Umbilical cord (tissue), 2 donors: ENCODE measurements around the gene TMEM266. TPM values are rescaled to one million over a fixed set of nuclear protein-coding genes. Genes with fewer than 3 reads are reported as not detected.

Source experiments
- DNase-seq: peaks from one replicate; pipeline ENCODE4 v3.0.0-alpha.2; 2015; ENCODE audit warnings: low spot score
- total RNA-seq: library from RNA; depleted of rRNA; stranded (reverse); fragments of >200 nt; gene quantifications from one replicate; pipeline ENCODE4 v1.2.3, GENCODE V29; 2014; ENCODE audit warnings: low replicate concordance; ENCODE audit not compliant: insufficient read depth

The TMEM266 gene
- total RNA-seq, 1 donor from 2014 or later = 1.4 TPM

DNA sequence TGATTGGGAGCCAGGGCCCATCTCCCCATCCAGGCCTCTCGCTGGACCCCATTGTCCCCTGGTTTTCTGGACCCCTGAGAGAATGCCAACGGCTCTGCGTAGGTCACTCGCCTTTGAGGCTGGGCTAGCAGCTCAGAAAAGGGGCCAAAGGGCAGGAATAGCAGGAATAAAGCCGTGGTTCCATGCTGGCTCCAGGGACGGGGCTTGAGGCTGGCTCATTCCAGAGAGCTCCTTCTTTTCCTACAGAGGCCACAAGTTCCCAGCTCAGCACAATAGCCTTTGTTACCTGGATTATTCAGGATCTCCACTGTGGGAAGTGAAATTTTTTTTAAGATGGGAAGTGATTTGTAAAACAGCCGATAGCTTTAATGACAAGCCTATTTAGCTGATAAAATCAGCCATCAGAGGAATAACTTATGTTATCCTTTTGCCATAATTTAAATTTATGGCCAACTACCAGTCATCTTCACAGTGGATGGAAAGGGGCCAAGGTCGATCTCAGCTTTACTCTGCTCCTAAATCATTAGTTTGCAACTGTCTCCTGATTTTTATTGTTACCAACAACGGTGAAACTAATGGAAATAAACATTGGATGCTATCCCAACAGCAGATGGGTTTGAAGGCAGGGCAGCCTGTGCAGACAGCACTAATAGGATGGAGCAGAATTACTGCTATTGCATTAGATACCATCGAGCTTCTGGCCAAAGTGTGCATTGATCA lies 124.3 kb downstream of the TMEM266 start:
- DNase-seq = no peak

DNA sequence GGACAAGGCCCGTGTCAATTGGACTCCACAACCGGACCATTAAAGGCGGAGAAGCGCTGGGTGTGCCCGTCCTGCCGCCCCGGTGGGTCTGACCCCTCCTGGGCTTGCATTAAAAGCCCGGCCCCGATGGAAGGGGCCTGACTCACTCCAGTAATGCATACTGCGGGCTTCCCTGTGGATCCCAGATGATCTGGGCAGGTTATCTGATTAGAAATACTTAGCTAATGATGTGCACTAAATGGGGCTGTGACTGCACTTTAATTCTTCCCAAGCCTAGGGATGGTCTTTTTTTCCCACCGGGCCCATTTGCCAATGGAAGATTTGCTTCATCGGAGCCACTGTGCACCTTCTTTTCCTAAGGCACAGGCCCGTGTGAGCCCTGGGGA lies 124.9 kb downstream of the TMEM266 start:
- no peak for DNase-seq

- no peak for DNase-seq
Measured at GRCh38 chr15:76185716-76186115, 125.9 kb downstream of the TMEM266 start.

DNA sequence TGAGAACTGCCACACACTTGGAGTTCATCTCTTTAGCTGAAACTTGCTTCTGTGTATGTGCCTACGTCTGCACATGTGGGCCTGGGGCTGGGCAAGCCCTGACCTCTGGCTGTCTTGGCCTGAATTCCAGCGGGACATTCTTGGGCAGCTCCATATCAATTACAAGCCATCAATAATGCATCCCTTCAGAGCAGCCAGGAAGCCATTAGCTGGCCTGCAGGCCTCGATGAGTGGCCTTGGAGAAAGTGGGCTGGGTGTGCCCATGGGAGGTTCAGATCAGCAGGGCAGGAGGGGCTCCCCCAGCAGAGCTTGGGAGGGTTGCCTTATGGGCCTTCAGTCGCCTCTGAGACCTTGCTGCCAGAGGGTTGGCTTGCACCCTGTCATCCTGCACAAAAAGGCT lies 127.4 kb downstream of the TMEM266 start:
- DNase-seq = no peak

DNA sequence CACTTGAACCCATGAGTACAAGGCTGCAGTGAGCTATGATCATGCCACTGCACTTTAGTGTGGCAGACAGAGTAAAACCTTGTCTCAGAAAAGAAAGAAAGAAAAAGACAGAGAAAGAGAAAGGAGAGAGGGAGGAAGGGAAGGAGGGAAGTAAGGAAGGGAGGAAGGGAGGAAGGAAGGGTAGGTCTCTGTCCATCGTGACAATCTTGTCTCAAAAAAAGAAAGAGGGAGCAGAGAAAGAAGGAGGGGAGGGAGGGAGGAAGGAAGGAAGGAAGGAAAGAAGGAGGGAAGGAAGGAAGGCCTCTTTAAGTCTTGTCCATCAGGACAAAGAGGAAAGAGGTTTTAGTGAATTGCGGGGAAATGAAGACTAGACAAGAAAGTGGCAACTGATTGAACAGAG lies 129.3 kb downstream of the TMEM266 start:
- no peak for DNase-seq

DNA sequence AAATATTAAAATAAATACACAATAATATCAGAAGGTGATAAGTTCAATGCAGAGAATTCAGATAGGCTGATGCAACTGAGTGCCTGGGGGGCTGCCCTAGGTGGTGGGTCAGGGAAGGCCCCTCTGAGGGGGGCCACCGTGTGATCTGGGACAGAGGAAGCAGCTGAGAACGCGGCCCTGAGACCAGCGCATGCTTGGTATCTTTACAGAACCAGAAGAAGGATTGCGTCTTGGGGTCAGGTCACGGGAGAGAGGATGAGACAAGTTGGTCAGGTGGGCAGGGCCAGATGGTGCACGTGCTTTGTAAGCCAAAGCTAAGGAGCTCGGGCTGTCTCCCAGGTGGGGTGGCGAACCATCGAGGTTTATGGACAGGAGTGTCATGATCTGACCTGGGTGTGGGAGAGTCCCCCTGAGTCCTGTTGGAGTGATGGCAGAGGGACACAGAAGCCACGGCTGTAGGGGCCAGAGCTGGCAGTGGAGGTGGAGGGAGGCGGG lies 130.3 kb downstream of the TMEM266 start:
- DNase-seq = no peak

DNA sequence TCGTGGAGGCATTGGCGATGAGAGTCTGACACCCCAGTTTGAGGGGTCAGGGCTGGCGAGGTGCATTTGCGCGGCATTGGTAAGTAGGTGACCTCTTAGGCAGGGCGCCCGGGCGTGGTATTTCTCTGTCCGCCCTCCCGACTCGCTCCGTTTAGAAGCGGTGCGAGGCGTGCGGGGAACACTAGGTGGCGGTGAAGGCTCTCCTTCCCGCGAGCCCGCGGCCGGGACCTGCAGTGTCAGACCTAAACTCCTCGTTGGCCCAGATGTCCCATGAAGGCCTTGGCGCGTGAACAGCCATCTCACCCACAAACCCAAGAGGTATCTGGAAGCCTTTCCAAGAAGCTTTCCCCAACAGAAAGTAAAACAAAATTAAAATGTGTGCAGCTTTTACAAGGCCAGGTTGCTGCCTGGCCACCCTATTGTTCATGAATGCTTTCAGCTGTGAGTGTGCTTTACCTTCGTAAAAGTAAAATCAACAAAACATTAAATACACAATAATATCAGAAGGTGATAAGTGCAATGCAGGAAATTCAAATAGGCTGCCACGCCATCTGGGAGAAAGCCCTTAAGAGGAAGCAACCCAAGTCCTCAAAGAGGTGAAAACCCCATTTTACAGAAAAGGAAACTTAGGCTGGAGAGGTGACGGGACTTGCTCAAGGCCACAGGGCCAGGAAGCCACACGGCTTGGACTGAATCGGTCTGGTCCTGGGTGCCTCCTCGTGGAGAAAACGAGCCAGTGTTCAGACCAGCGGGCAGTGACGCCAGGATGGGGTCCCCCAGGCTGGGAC lies 131.2 kb downstream of the TMEM266 start:
- peak; percentile 71 for DNase-seq

- DNase-seq = no peak
Measured at GRCh38 chr15:76191539-76192244, 131.9 kb downstream of the TMEM266 start.

DNA sequence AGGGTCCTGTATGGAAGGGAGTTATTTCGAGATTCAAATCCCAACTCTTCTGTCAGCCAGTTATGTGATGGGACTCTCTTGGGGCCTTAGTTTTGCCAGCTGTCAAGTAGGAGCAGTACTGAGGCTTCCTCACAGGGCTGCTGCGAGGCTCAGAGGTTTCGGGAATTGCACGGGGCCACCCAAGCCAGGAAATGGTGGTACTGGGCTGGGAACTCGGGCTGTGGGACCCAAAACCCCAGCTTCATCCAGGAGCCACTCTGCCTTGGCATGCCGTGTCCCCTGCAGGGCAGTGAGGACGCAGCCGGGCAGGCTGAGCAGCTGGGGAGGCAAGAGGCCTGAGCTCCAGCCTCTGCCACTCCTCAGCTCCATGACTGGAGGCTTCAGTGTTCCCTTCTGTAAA lies 132.9 kb downstream of the TMEM266 start:
- DNase-seq = no peak

GRCh38 chr15:76193934-76194333 lies 134.1 kb downstream of the TMEM266 start:
- DNase-seq = no peak

DNA sequence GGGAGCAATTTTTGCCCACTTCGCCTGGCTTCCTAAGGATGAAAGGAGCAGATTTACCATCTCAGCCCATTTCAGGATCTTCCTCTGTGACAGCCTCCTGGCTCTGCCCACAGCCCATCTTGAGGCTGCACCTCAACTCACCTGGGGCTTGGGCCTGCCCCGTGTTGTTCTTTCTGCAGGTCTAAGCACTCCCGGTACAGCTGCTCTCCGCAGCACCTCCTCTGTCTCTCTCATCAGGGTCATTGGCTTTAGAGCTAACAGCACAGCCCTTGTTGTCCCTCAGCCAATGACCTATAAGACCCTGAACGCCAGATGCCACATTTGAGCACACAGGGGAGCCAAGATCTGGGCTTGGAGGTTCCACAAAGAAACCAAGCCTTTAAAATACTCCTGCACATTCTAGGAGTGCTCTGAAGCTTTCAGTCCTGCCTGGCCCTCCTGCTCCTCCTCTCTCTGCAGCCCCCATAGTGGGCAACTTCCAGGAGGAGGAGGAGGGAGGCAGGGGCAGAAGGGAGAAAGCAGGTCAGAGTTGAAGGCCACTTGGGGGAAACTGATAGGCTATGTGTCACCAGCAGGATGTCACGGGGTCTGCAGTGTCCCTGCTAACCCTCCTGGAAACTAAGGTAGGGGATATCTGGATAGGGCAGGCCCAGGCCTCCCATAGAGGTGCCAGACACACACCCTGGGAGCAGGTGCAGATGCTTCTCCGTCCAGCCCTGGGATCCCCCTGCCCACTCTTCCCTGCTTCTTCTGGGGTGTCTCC lies 135.9 kb downstream of the TMEM266 start:
- no peak for DNase-seq

DNA sequence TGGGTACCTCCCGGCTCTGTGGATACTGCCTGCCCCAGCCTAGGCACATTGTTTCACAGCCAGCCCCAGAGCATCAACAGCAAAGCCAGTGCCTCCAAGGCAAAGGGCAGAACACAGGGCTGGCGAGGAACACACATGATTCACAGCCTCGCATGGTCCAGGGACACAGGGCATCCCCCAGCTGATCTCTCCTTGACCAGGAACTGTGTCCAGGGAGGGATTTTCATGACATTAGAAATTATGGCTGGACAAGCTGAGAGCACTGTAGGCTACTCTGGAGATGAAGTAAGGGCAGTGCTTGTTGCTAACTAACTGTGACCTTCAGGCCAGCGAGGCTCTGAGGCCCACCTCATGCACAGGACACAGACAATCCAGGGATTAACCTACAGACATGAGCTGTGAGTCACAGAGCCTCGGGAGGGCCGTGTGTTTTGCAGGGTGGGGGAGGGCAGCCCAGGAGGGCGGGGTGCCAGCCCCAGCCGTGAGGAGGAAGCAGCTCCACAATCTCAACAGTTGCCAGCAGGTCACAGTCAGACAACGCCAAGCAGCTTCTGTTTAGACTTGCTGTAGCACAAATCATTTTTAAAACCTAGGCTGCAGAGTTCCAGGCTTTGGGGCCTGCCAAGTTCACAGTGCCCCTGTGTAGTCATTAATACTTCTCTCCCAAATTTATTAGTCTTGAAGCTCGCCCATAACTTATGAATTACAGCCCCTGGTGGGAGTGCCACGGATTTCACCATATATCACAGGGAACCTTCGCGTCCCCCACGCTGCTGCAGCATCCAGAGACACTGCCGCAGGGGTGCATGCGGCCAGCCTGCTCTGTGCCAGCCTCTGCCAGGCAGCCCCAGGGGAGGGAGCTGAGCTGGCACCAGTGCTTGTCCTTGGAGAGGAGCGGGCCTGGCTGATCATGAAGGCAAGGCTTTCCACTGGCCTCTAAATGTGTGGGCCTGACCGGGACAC lies 136.8 kb downstream of the TMEM266 start:
- peak; percentile 88 for DNase-seq

- no peak for DNase-seq
Measured at GRCh38 chr15:76197703-76198455, 138.1 kb downstream of the TMEM266 start.

DNA sequence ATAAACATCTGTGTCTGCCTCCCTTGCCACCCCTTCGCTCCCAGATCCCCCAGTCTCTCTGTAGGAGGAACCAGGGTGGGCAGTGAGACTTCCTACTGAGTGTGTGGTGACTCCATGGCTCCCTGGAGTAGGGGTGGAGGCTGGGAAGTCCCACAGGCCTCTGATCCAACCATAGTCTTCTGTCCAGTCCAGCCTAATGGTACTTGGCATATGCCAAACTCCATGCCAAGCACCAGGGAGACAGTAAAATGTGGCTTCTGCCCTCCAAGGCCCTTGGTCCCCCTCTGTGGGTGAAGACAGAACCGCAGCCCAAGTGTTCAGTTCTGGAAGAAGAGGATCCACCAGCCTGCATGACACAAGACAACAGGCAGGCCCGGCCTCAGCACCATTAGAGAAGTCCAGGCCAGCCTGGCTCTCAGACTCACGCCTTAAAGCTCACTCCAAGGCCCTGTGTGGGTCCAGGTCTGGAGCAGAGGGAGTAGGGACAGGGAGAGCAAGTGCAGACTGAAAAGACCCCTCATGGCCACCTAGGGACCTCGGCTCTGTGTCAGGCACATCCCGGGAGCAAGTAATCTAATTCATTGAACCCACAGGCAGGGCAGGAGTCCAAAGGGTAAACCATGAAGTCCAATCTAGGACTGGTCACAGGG lies 138.8 kb downstream of the TMEM266 start:
- no peak for DNase-seq

GRCh38 chr15:76199106-76200082 lies 139.6 kb downstream of the TMEM266 start:
- DNase-seq = peak; percentile 27

DNA sequence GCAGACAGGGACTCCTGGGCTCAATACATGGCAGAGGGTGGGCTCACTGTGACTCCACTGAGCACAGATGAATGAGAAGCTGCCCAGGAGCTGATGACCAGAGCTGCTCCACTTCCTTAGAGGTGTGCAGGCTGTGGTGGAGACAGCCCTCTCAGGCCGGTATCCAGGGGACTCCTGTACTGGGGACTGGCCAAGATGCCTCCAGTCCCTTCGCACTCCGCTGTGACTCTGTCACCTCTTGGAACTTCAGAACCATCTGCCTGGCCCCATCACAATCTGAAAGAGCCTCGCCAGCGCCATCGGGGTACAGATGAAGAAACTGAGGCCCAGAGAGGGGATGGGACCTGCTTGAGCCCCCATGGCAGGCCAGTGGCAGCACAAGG lies 140.3 kb downstream of the TMEM266 start:
- no peak for DNase-seq

DNA sequence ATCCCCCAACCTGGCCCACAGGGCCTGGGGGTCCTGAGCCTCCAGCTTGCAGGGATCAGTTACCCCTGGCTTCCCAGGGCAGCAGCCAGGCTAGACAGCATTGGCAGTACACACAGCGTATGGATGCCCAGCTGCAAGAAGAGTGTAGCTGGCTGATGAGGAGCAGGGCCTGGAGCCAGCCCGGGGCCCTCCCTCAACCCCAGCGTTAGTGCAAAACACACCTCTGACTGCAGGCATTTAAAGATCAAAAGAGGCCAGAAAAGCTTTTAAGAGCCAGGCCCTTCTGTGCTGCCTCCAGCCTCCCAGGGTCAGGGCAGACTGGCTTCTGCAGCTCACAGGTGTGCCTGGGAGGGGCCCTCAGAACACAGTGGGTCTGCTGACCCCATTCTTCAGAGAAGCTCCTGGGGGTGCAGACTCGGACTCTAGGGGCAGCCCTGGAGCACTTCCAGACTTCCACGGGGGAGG lies 140.9 kb downstream of the TMEM266 start:
- no peak for DNase-seq
